Hepatocyte (in vitro differentiated cells): ENCODE measurements around the gene MN1.

Experiments used
- EZH2phosphoT487 ChIP-seq: fragments of 200-600 bp; sonication (generic); IDR thresholded peaks from one replicate; pipeline ENCODE4 v1.6.1; 2018; ENCODE audit warnings: antibody characterized with exemption, mild to moderate bottlenecking, low read depth, moderate library complexity; ENCODE audit not compliant: unreplicated experiment, severe bottlenecking
- TF ChIP-seq, protein P1 (sequence below): fragments of 200-600 bp; sonication (generic); IDR thresholded peaks from 2 replicates; pipeline ENCODE4 v1.5.1; 2016; ENCODE audit warnings: antibody characterized with exemption, mild to moderate bottlenecking; ENCODE audit not compliant: poor library complexity

- TF ChIP-seq, protein P1, sequence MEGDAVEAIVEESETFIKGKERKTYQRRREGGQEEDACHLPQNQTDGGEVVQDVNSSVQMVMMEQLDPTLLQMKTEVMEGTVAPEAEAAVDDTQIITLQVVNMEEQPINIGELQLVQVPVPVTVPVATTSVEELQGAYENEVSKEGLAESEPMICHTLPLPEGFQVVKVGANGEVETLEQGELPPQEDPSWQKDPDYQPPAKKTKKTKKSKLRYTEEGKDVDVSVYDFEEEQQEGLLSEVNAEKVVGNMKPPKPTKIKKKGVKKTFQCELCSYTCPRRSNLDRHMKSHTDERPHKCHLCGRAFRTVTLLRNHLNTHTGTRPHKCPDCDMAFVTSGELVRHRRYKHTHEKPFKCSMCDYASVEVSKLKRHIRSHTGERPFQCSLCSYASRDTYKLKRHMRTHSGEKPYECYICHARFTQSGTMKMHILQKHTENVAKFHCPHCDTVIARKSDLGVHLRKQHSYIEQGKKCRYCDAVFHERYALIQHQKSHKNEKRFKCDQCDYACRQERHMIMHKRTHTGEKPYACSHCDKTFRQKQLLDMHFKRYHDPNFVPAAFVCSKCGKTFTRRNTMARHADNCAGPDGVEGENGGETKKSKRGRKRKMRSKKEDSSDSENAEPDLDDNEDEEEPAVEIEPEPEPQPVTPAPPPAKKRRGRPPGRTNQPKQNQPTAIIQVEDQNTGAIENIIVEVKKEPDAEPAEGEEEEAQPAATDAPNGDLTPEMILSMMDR = no peak
- no peak for TF ChIP-seq EZH2phosphoT487
Measured at GRCh38 chr22:27832606-27833005, 31.1 kb upstream of the MN1 start.
